Measurements from ENCODE around the gene BHLHE23. TPM values are rescaled to one million over a fixed set of nuclear protein-coding genes. Genes with fewer than 3 reads are reported as not detected.

Gene BHLHE23
- total RNA-seq, 1 donor, result not detected

DNA sequence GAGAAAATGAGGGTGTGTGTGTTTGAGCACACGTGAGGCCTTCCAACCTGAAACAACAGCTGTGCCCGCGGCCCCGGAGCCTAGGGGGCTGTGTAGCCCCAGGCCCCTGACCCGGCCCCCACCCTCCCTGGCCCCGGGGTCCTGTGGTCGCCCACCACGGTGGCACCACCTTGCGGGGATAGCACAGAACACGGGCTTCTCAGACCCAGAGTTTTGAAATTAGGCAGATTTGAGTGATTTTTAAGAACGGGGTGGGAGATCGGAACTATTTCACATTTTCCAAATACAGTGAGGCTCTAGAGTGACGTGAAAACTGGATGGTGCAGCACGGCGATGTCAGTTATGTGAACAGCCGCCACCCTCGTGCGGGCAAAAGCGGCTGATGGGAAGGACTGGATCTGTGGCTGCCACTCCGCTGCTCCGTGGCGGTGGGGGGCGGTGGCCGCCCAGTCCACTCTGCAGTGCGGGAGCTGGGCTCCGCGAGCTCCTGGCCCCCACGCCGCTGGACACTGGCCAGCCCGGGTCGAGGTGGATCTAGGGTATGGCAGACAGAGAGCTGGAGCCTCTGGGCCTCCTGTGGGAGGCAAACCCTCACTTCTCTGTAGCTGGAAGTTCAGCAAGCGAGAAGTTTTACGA, 17.3 kb upstream of the BHLHE23 start:
- TF ChIP-seq, protein P1, sequence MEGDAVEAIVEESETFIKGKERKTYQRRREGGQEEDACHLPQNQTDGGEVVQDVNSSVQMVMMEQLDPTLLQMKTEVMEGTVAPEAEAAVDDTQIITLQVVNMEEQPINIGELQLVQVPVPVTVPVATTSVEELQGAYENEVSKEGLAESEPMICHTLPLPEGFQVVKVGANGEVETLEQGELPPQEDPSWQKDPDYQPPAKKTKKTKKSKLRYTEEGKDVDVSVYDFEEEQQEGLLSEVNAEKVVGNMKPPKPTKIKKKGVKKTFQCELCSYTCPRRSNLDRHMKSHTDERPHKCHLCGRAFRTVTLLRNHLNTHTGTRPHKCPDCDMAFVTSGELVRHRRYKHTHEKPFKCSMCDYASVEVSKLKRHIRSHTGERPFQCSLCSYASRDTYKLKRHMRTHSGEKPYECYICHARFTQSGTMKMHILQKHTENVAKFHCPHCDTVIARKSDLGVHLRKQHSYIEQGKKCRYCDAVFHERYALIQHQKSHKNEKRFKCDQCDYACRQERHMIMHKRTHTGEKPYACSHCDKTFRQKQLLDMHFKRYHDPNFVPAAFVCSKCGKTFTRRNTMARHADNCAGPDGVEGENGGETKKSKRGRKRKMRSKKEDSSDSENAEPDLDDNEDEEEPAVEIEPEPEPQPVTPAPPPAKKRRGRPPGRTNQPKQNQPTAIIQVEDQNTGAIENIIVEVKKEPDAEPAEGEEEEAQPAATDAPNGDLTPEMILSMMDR (IDR thresholded peaks at IDR 0.05; ENCODE audit: insufficient read depth, low read depth, low read length), result no peak
- no peak overlapping the region for H3K4me3 ChIP-seq (ENCODE audit: low read depth, low read length)
- DNase-seq (ENCODE audit: low read depth), result no peak

DNA sequence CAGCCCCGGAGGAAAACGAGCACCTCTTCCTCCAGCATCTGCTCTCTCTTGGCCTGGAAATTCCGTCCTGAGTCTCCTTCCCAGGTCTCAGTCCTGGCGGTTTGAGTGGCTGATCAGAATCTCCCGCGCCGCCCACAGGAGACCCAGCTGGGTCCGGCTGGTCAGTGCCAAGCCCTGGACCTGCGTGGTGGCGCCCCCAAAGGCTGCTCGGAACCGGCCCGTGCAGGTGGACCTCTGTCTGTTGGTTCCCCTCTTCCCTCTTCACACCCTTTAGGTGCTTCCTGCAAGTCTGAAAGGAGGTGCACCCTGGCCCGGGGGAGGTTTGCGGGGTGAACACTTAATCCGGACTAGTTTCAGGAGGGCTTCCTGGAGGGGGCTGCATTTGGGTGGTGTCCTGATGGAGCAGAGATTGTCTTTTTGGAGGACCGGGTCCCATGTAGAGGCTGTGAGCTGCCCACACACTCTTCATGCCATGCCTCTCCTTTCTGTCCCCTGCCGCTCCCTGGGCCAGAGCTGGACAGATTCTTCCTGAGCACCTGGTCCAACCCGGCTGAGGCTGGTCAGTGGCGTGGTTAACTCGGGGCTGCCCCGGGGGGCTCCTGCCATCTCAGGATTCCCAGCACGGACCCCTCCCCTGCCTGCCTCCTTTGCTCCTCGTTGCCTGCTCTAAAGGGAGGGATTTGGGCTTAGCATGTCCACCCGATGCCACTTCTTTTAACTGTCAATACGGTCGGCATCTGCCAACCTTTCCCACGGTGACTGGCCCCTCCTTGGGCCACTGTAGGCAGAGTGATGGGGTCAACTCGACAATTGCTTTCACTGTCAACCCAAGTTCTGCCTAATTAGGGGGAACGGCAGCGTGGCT, 16.5 kb upstream of the BHLHE23 start:
- TF ChIP-seq, protein P1 (IDR thresholded peaks at IDR 0.05; ENCODE audit: insufficient read depth, low read depth, low read length), result no peak
- DNase-seq (ENCODE audit: low read depth), result no peak
- H3K4me3 ChIP-seq (ENCODE audit: low read depth, low read length), result no peak overlapping the region

DNA sequence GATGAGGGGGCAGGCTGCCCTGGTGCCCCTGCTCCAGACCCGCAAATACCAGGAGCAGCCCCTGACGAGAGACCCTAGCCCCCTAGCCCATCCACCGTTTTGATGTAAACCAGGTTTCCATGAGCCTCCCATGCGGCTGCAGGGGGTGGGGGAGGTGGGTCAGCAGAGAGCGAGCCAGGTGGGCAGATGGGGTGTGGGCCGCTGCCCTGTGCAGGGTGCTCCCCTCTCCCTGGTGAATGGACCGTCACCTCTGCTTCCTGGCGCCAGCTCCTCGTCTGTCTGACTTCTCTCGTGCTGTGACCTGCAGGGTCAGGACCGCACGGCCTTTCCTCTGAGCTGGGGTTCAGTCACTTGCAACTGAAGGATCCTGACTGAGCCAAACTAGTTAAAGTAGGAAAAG, 15.7 kb upstream of the BHLHE23 start:
- TF ChIP-seq, protein P1 (IDR thresholded peaks at IDR 0.05; ENCODE audit: insufficient read depth, low read depth, low read length), result no peak
- DNase-seq (ENCODE audit: low read depth), result no peak
- no peak overlapping the region for H3K4me3 ChIP-seq (ENCODE audit: low read depth, low read length)

DNA sequence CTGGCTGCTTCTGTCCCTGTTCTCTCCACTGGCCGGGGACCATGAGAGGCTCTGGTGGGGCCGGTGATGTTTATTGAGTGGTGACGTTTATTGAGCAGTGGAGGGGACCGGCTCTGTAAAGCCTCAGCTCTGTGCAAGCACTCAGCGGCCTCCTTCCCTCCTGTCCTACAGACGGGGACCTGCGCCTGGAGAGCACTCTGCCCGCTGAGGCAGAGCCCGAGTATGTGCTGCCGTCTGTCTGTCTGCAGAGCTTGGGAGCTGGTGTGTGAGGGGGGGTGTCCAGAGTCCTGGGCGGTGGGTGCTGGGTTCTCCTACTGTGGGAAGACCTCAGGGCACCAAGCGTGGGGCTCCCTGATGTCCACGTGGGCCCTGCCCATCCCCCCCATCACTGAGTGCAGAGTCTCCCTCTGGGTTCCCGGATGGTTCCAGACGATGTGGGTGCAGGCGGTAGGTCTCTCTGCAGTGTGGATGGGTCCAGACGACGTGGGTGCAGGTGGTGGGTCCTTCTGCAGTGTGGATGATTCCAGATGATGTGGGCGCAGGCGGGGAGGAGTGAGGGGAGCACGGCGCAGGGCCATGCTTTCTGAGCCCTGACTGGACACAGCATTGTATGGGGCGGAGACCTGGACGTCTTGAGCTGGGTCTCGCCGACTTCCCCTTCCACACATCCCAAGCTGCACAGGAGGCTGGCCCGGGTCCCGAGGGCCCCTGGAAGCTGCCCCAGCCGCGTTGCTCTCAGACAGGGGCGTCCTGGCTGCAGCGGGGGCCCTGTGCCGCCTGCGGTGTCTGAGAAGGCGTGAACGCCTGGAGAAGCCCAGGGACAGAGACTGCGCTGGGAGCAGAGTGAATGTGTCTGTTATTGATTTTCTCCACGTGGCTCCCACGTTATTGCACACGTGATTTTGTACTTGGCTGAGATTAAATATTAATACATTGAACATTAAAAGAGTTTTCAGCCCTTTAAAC, 14.9 kb upstream of the BHLHE23 start:
- H3K4me3 ChIP-seq (ENCODE audit: low read depth, low read length), result no peak overlapping the region
- TF ChIP-seq, protein P1 (IDR thresholded peaks at IDR 0.05; ENCODE audit: insufficient read depth, low read depth, low read length), result no peak
- DNase-seq (ENCODE audit: low read depth), result no peak

DNA sequence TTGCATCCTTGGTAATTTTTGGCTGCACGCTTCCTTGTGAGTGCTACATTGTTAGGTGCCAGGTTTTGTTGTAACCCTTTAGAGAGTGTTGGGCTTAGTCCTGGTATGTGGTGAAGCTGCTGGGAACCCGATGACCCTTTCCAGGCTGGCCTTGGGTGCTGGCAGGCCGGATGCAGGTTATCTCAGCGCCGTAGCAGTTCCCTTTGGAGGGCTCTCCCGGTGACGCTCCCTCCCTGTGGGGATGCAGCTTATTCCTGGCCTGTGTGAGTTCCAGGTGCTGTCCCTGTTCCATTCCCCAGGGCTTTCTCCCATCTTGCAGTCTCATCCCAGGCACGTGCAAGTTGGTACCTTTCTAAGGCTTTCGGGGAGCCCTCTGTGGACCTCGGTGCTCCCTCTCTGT, 13.9 kb upstream of the BHLHE23 start:
- no peak for DNase-seq (ENCODE audit: low read depth)
- TF ChIP-seq, protein P1 (IDR thresholded peaks at IDR 0.05; ENCODE audit: insufficient read depth, low read depth, low read length), result no peak
- H3K4me3 ChIP-seq (ENCODE audit: low read depth, low read length), result no peak overlapping the region

DNA sequence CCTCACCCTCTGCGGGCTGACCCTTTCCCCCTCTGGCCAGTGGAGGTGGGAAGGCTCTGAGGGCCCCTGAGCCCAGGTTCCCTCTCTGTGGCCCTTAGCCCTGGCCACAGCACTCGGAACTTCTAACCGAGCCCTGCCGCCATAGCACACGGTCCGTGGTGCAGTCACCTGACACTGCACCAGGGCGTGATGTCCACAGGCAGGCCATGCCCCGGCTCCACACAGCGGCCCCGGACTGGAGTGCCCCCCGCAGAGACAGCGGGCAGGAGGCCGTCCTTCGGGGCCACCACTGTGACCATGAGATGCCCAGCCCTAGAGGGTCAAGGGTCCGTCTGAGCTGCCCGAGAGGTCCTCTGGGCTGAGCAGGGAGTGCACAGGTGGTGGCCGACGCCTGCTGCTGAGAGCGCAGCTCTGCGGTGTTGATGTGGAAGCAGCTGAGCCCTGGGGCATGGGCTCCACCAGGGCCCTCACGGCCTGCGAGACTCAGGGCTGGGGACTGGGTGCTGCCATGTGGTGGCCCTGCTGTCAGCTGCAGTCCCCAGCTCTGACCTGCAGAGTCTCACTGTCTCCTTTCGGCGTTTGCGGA, 11.2 kb upstream of the BHLHE23 start:
- H3K4me3 ChIP-seq (ENCODE audit: low read depth, low read length), result no peak overlapping the region
- TF ChIP-seq, protein P1 (IDR thresholded peaks at IDR 0.05; ENCODE audit: insufficient read depth, low read depth, low read length), result no peak
- no peak for DNase-seq (ENCODE audit: low read depth)

Measured in fibroblast of villous mesenchyme (primary cell).